Activated T-helper 9 cell treated with anti-CD3 and anti-CD28 coated beads, Interleukin-2, amount 50 U/mL, for 16 hours (primary cell): ENCODE data around the gene FHIP1A.

ENCODE experiments used
- DNase-seq: peaks from one replicate; pipeline ENCODE4 v3.0.0-alpha.2; 2020; ENCODE audit warnings: low read depth

The FHIP1A gene

GRCh38 chr4:151418385-151418784 lies 9.4 kb downstream of the FHIP1A start:
- no peak for DNase-seq

- no peak for DNase-seq
Observed at GRCh38 chr4:151418856-151419255, 9.9 kb downstream of the FHIP1A start.

DNA sequence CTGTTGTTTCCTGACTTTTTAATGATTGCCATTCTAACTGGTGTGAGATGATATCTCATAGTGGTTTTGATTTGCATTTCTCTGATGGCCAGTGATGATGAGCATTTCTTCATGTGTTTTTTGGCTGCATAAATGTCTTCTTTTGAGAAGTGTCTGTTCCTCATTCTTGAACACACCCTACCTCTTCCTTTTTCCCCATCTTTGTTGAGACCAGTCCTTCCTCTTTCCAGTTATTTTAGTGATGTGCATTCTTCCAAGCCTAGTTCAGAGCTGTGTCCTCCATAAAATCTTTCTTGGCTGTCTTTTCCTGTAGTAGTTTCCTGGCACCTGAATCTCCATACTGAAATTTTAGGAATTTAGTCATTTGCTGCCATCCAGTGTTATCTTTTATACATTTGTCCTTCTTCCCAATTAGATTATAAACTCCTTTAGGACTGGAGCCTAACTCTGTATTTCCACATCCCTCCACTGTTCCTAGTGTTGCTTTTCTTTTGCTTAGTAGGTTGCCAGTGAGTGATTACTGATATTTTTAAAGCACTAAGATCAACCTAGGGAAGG lies 11.4 kb downstream of the FHIP1A start:
- no peak for DNase-seq

- DNase-seq: no peak
Observed at GRCh38 chr4:151422854-151423253, 13.9 kb downstream of the FHIP1A start.

- DNase-seq: no peak
Observed at GRCh38 chr4:151426513-151426912, 17.5 kb downstream of the FHIP1A start.

DNA sequence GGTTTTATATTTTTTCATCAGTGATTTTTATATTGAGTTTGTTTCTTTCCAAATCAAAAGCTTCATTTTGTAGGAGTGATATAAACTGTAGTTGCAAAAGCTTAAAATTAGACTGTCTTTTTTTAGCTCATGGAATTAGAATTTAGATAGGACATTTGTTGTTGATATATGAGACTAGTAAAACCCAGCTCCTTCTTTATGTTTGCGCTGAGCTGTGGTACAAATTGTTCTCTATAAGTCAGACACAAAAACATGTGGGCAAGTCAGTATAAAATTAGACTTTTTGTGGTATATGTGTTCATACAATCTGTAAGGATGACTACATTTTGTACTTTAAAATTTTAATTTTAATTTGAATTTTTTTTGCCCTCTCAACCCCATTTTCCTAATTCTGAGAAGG lies 18.3 kb downstream of the FHIP1A start:
- no peak for DNase-seq

GRCh38 chr4:151428346-151428745 lies 19.4 kb downstream of the FHIP1A start:
- no peak for DNase-seq

DNA sequence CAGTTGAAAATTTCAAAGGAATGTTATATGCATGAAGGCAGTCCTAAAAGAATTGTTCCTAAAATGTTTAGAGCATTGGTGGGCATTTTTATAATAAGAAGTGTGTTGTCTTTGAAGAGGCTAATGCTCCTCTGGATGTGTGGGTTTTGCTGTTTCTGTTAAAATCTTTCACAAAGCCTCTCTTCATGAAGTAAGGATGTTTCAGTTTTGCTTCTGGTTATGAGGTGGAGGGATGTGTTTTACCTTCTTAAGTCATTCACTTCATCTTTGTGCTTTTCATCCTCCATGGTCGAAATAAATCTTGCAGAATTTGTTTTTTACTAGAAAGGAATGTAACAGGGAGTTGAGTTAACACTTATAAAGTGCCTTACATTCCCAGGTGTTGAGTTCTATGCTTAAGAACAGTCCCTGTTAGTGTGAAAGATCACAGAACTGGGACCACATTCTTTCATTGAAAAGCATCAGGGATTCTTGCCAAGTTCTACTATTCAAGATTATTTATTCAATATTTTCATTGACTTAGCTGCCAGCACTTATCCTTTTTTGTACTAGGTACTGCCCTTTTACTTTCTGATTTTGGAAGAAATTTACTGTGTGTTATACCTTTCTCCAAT lies 21.1 kb downstream of the FHIP1A start:
- DNase-seq: no peak

DNA sequence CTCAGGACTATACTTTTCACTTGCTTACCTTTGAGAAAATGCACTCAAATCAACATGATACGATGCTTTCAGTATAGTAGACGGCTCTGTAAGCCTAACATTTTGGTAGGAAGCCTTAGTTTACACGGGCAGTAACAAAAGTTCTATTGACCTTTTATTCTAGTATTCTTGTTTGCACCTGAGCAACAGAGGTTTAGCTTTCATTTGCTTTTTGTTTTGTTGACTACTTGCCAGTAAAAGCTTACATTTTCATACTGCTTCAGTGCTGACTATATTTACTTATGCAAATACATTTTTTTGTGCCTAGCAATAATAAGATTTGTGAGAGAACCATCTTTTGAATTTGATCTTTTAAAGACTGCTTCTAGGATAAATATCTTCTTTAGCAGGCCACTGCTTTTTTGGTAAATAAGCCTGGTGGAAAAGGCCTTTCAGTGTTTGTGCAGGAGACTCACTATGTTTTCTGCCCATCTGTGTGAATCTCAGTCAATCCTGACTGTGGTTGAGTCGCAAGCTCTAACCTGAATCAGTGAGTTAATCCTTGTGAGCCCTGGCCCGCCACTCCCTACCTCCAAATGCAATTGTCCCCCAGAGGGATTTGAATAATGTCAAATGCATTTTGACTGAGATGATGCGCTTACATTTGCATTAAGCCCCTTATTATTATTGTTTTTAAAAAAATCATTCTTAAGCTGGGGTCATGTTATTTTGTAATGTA lies 21.9 kb downstream of the FHIP1A start:
- DNase-seq: no peak

DNA sequence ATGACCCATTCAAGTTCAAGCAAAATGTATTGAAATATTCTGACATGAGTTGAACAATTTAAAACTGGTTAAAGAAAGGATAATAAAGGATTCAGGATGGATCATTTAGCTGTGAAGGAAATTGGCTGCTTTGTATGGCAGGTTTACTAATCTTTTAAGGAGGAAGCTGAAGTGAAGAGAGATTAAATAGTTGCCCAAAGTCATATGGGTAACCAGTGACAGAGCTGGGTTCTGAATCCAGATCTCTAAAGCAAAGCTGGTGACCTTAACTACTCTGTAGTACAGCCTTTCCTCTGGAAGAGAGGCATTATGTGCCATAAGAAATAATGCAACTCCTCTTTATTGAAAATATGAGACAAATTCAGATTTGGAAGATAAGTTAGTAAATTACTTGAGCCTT lies 22.8 kb downstream of the FHIP1A start:
- DNase-seq: no peak

DNA sequence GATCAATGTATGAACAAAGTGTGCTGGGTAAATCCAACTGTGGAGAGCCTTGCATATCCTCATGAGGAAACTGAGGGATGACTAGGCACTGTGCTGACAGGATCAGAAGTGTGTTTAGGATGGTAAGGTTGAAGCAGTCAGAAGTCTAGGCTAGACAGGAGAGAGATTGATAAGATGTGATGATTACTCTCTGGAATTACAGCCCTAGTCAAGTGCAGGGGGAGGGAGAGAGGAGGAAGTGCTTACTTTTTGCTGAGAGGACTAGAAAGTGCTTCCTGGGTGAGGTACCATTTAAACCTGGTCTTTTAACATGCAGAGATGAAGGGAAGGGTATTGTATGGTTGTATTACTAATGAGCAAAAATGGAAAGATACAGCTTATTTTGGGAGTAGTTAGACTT lies 23.7 kb downstream of the FHIP1A start:
- no peak for DNase-seq

- DNase-seq: no peak
Observed at GRCh38 chr4:151434183-151434860, 25.3 kb downstream of the FHIP1A start.

- no peak for DNase-seq
Observed at GRCh38 chr4:151436093-151436518, 27.1 kb downstream of the FHIP1A start.

GRCh38 chr4:151437505-151437904 lies 28.5 kb downstream of the FHIP1A start:
- no peak for DNase-seq

DNA sequence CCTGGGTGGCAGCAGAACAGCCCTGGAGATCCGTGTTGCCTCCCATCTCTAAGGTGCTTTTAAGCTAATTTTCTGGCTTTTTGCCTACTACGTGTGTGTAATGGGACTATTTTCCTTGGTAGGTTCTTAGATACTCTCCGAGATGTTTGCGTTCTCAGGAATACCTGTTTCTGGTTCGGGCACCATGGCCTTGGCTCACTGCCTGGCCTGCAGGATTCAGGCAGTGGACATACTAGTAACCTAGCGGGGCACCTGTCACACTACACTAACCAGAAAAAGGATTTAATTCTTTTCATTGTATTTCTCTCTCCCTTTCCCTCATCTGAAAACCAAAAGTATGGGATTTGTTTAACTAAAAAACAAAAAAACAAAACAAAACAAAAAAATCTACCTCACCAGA lies 29.2 kb downstream of the FHIP1A start:
- no peak for DNase-seq

DNA sequence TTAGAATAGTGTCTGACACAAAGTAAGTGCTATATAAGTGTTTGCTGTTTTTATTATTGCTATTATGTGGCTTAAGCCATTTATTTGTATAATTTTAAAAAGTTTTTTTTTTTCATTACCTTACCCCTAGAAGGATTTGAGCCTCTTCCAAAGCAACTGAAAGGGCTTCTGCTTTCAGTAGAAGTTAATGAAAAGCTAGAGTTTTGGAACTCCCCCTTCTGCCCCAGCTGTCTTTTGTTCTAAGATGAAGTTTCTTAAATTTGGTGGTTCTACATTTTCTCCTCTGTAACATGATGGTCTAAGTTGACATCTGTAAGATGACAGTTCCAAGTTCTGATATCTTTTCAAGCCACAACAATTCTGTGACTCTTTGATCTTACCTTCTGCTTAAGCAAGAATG lies 30.3 kb downstream of the FHIP1A start:
- DNase-seq: no peak

DNA sequence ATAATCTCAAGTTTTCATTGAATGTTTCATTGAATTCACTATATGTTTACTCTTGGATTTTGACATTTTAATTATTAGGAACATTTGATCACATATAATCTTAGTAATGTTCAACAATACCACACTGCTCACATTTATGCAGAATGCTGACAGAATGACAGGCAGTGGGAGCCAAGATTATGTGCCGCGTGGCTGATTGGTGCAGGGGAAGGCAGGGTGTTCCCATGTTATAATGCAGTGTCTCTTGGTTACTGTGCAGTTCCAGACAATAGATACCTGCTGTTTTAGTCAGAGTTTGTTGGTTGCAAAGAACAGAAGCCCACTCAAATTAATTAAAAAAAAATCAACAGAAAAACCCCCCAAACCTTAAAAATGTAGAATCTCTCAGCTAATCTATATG lies 33.0 kb downstream of the FHIP1A start:
- no peak for DNase-seq

DNA sequence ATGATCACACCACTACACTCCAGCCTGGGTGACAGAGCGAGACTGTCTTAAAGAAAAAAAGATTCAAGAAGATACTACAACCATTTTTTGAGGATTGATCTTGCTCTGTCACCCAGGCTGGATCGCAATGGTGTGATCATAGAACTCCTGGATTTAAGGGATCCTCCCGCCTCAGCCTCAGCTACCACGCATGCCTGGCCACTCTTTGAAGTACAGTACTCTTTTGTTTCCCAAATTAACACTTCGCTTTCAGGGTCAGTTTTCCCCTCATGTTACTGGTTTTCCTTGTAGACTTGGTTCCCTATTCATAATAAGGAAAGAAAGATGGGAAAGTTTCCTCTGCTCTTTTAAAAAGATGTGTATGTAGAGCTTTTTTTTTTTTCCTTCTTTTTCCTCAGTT lies 34.3 kb downstream of the FHIP1A start:
- no peak for DNase-seq

- DNase-seq: no peak
Observed at GRCh38 chr4:151443752-151444151, 34.8 kb downstream of the FHIP1A start.

GRCh38 chr4:151446208-151446607 lies 37.2 kb downstream of the FHIP1A start:
- no peak for DNase-seq

DNA sequence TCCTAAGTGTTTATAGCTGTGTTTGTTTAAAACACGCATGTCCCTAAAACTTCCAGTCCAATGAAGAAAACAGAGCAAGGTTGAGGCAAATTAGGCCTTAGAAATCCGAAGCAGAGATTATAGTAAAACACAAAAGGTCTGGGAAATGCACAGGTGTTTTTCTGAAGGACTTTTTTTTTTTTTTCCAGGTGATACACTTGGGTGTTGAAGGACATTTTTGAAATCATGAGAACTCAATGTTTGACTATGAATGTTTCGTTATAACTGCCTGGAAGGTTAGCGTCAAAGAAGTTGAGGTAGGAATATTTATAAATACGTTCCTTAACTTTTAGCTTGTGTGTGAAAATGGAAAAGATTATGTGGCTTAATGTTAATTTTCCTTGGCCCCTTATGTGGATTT lies 45.5 kb downstream of the FHIP1A start:
- DNase-seq: no peak

- DNase-seq: no peak
Observed at GRCh38 chr4:151455212-151455611, 46.2 kb downstream of the FHIP1A start.

DNA sequence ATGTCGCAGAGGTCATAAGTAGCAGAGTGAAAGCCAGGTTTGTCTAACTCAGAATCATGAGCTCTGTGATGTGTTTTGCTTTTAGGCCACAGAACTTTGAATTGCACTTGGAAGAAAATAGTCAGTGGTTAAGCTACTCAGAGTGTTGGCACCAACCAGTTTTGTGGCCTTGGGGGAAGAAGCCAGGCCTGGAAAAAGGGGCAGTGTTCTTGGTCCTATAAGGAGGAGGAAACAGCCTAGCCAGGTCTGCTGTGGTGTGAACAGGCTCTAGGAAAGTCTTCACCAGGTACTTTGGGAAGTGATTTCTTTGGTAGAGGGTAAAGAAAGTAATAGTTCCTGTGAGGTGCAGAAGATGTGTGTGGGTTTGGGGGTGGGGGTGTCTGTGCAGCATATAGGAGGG lies 49.2 kb downstream of the FHIP1A start:
- DNase-seq: no peak
